HG03159 (cell line): ENCODE data around the gene STAB1.

ENCODE experiments used
- ATAC-seq: cut with Tn5 transposase; IDR thresholded peaks from one replicate; pipeline ENCODE4 v1.9.1; 2021; ENCODE audit warnings: mild to moderate bottlenecking, moderate library complexity; ENCODE audit not compliant: unreplicated experiment

Gene STAB1

GRCh38 chr3:52494886-52495495 is at the start of gene STAB1:
TSS of gene STAB1 (plus strand) at chr3:52495338. CDS start at chr3:52495414, 76 bp downstream.
- no peak for ATAC-seq

DNA sequence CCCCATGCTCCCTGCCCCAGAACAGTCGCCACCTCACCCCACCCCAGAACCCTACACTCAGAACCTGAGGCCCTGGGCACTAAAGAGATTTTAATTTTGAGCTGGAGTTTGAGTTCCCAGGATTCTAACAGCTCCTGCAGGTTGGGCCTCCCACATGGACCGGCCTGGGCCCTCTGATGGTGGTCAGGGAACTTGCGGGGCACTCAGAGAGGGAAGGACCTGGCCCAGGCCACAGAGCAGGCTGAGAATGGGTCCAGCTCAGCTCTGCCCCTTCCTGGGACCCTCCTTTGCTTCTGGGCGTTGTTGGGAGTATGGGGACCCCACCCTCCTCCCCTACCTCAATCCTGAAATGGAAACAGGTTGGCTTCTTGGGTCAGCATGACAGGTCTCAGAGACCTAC is 49.1 kb upstream of the STAB1 start:
- ATAC-seq: no peak

GRCh38 chr3:52446631-52447511 is 48.3 kb upstream of the STAB1 start:
- ATAC-seq: no peak

DNA sequence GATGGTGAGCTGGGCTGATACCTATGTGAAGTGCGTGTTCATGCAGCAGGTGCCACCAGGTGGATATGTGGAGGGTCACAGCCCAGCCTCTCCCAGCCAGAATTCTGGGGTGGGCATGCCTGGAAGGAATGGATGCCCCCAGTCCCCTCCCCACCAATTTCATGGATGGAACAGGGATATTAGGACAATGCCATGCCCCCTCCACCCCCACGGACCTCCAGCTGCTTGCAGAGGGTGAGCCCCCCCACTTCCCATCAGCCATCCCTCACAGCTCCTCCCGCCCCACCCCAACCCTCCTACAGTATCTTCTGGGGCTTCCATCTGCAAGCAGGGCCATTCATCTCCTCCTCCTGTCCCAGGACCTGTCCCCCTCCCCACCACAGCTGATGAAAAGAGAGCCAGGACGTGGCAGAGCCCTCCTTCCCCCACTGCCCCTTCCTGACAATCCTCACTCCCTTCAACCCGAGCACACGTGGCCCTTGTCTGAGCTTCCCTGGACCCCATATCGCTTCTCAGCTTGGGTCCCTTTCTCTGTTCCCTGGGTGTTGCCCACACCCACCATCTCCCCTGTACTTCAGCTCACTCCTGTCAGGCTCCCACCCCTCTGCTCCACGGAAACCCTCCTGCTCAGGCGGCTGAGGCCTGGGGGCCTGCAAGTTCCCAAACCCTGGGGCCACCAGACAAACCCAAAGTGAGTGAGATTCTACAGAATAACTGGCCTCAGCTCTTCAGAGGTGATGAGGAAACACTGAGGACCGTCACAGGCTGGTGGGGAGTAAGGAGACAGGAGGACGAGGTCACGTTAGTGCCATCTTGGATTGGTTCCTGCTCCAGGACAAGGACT is 47.4 kb upstream of the STAB1 start:
- ATAC-seq: no peak

- ATAC-seq: no peak
Measured at GRCh38 chr3:52450489-52451236, 44.5 kb upstream of the STAB1 start.

- no peak for ATAC-seq
Measured at GRCh38 chr3:52451237-52452083, 43.7 kb upstream of the STAB1 start.

DNA sequence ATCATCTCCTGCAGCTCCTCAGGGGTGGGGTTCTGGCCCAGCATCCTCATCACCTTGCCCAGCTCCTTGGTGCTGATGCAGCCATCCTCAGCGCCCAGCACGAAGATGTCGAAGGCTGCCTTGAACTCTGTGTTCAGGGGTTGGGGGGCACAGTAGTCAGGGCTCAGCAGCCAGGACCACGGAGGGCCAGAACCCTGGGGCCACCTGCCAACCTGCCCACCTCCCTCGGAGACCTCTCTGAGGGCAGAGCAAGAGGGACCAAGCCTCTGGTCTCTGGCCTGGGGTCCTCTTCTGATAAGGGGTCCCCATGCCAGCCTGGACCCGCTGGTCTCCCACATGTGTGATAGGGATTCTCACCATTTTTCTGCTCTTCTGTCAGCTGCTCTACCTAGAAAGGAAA is 43.0 kb upstream of the STAB1 start:
- no peak for ATAC-seq

DNA sequence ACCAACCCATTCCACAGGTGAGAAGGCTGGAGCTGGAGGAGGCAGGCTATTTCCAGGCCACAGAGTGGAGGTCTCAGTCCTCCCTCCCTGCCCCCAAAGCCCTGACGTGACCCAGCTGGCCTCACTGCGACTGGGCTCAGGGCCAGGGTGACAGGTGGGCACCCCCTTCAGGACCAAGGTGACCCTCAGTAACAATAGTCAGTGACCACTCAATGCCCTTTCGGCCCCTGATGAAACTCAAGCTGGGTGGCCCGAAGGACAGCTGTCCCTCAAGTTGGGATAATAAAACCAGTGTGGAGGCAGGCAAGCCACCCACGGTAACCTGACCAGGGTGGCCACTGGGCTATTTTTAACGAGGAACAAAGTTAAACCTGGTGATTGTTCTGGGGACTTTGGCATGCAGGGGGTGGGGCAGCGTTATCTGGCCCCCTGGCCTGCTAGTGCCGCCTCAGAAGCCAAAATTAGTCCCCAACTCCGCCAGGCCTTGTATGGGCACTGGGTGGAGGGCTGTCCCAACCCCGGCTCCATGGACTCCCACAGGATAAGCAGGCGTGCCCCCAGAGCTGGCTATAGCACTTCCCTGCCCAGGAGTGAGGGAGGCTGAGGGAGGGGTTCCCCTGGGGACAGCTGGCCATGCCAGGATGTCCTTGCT is 42.4 kb upstream of the STAB1 start:
- no peak for ATAC-seq

DNA sequence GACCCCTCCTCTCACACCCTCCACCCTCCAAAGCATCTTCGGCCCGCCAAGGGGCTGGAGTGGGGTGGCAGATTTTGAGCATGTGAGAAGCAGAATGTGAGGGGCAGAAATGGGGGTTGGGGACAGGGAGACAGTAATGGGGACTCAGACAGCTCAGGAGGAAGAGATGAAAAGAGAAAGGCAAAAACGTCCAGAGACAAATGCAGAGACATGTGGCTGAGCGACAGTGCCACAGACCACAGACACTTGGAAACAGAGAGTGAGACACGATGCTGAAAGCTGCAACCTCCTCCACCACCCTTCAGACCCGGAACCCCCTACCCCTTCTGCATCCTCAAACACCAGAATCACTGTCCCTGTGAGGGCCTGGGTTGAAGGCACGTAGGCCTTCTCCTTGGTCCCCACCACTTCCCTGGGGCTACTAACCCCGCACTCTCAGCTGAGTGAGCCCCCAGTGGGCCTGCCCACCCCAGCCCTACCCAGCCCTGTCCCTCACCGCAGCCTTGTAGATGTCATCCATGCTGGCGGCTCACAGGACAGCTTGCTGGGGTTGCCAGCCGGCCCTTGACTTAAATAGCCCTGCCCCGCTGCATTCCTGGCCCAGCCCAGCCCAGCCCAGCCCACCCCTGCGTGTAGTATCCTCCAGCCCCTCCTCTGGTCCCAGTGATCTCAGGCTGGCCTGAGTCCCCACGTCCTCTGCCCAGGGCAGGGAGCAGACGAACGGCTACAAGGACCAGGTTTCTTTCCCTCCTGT is 41.5 kb upstream of the STAB1 start, which contains the start of gene TNNC1:
TSS of gene TNNC1 (minus strand) at position 546 of the 754 bp plus-strand sequence. CDS start at position 520, 26 bp downstream.
- ATAC-seq: no peak

GRCh38 chr3:52454250-52454937 is 40.7 kb upstream of the STAB1 start:
- ATAC-seq: no peak

DNA sequence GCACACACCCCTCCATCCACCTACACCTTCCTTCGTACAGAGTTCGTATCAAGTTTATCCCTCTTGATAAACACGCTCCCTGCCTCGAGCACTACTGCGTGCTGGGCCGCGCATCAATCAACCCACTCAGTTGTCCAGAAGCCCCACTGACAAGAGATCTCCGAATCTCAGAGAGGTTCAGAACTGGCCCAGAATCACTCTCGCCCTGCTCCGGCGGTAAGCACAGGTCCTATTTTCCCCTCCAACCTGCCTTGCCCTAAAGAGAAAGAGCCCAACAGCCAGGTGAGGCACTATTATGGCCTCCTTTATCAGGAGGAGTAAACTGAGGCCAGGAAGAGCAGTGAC is 40.2 kb upstream of the STAB1 start:
- no peak for ATAC-seq

- peak; percentile 76 for ATAC-seq
Measured at GRCh38 chr3:52455283-52456168, 39.6 kb upstream of the STAB1 start, which contains the start of gene NISCH. TSS of gene NISCH (plus strand) at chr3:52455604. CDS start at chr3:52455642, 38 bp downstream.

DNA sequence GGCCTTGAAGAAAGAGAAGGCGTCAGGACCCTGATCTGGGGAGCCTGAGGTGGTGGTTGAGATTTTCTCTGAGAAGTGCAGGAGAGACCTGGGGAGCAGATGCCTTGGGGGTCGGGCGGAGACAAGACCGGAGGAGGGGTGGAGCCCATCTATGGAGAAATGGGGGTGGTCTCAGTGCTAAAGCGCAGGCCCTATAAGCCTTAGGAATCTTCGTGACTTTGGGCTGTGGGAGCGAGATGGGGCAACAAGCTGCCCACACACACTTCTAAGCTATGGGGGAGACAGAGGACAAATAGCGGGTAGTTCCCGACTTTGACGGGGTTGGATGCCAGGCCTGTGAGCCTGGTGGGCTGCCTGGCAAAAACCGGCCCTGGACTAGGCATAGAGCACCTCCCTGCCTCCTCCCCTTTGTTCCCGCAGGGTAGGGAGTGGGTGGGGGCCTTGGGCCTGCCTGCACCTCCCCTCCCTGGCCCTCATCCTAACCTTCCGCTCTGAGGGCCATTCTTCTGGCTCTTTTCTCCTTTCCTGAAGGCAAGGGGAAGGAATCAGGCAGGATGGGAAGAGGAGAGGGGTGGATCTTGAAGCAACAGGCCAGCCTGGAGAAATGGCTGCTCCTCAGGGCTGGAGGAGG is 38.9 kb upstream of the STAB1 start:
- ATAC-seq: no peak

DNA sequence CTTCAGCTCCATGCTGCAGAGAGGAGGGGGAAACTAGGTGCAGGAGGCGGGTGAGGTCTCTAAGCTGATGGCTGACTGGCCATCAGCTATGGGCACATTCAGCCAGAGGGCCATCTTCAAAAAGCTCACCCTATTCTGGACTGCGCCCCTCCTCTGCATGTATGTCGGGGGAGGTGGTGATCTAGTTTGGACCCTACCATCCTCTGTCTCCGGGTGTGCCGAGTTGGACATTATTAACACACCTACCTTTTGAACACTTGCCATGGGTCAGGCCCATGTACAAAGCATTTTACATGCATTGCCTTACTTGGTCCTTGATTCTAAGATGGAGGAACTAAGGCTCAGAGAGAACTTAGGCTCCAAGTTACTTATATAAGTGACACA is 38.3 kb upstream of the STAB1 start:
- ATAC-seq: no peak

- no peak for ATAC-seq
Measured at GRCh38 chr3:52458031-52458760, 36.9 kb upstream of the STAB1 start.
